ENCODE data around the gene NUMB. TPM values are rescaled to one million over a fixed set of nuclear protein-coding genes. Genes with fewer than 3 reads are reported as not detected.

NUMB gene
- total and polyA plus RNA-seq, 2 donors = 15.9 to 38.3 TPM

DNA sequence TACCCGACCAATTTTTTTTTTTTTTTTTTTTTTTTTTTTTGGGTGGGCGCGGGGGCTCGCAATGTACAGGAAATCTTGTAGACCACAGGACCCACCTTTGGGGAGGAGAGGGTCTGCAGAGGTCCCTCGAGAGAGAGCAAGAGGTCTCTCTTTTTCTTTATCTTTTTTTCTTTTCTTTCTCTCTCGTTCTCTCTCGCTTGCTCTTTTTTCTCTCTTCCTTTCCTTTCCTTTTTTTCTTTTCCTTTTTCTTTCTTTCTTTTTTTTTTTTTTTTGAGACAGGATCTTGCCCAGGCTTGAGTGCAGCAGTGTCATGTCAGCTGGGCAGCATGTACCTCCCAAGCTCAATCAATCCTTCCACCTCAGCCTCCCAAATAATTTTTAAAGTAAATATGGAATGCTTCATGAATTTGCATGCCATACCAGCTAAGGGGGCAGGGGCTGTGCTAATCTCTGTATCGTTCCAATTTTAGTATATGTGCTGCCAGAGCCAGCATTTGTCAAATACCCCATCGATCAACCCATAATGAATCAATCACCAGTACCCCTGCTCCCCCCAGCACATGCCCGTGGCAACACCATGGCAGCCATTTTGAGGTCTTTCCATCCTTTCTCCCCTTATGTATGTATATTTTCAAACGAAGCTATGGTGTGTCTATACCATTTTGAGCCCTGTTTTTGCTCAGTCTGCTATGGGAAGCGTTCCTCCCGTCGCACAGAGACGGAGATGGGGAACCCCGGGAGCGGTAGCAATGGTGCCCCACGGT is 211.8 kb downstream of the NUMB start:
- no peak for DNase-seq (ENCODE audit: low read depth in 6 of 9, low spot score in 9 of 9)
- Histone ChIP-seq H3K4me3 (ENCODE audit: low read length in 2 of 2) (peak overlapping the region; percentile 38 to 55), H3K9me3 (ENCODE audit: control insufficient read depth in 2 of 2, insufficient read depth in 1 of 2, low read length in 1 of 2) (peaks cover 0 to 4% of the 10 kb centered on the region in 2 donors), H3K36me3 (ENCODE audit: control insufficient read depth in 2 of 2, insufficient read depth in 2 of 2, low read length in 1 of 2) (no peaks in the 10 kb centered on the region), H3K27ac (ENCODE audit: low read depth in 1 of 2, low read length in 1 of 2) (no peak overlapping the region), H3K4me1 (ENCODE audit: control insufficient read depth in 2 of 2, insufficient read depth in 2 of 2, low read length in 2 of 2) (peaks cover 10 to 40% of the 10 kb centered on the region in 2 donors), H3K27me3 (ENCODE audit: control insufficient read depth in 2 of 2, insufficient read depth in 1 of 2, low read length in 1 of 2) (peaks cover 0 to 48% of the 10 kb centered on the region in 2 donors)
- WGBS = 57% methylated on average over 18 of the region's 18 CpGs

GRCh38 chr14:73245480-73246325 is 212.6 kb downstream of the NUMB start:
- Histone ChIP-seq H3K27me3 (ENCODE audit: control insufficient read depth in 2 of 2, insufficient read depth in 1 of 2, low read length in 1 of 2) (peaks cover 2 to 57% of the 10 kb centered on the region in 2 donors), H3K36me3 (ENCODE audit: control insufficient read depth in 2 of 2, insufficient read depth in 2 of 2, low read length in 1 of 2) (no peaks in the 10 kb centered on the region), H3K27ac (ENCODE audit: low read depth in 1 of 2, low read length in 1 of 2) (no peak overlapping the region), H3K9me3 (ENCODE audit: control insufficient read depth in 2 of 2, insufficient read depth in 1 of 2, low read length in 1 of 2) (peaks cover 0 to 4% of the 10 kb centered on the region in 2 donors), H3K4me1 (ENCODE audit: control insufficient read depth in 2 of 2, insufficient read depth in 2 of 2, low read length in 2 of 2) (peaks cover 10 to 49% of the 10 kb centered on the region in 2 donors), H3K4me3 (ENCODE audit: low read length in 2 of 2) (peak overlapping the region; percentile 38 to 55)
- 4% methylated on average over 64 of the region's 64 CpGs for WGBS
- peak in 5 of 9 donors; percentile 19 to 53 (median 28) for DNase-seq (ENCODE audit: low read depth in 6 of 9, low spot score in 9 of 9)

DNA sequence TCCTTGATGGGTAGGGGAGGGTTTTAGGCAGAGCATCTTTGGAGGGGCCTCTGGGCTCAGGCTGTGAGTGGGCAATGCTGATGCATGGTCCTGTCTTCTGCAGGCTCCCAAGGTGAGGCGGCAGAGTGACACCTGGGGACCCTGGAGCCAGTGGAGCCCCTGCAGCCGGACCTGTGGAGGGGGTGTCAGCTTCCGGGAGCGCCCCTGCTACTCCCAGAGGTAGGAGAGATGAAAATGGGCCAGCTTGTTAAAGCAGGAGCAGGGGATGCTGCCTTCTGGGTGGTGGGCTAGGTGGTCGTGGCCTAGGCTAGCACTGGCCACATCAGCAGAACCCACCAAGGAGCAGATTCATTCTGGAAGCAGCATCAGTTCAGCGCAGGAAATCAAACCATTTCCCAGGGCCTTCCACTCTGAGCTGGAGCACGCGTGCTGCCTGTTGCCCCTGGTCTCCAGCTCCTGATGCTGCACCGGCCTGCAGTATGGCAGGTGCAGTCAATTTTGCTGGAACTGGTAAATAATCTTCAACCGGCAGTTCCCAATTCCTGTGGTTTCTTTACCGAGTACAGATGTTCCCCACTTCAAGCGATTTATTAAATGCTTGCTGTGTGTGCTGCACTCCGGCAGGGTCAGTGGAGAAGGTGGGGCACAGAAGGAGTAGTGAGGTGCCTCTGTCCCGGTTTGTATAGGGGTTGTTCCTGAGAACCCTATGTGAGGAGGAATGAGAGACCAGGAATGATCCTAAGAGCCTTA is 213.6 kb downstream of the NUMB start:
- H3K4me3 ChIP-seq (ENCODE audit: low read length in 2 of 2) = no peak overlapping the region

GRCh38 chr14:73243748-73244147 is 214.6 kb downstream of the NUMB start:
- H3K27me3 ChIP-seq (ENCODE audit: control insufficient read depth in 2 of 2, insufficient read depth in 1 of 2, low read length in 1 of 2) = peaks cover 21 to 76% of the 10 kb centered on the region in 2 donors
- peaks cover 0 to 4% of the 10 kb centered on the region in 2 donors for H3K9me3 ChIP-seq (ENCODE audit: control insufficient read depth in 2 of 2, insufficient read depth in 1 of 2, low read length in 1 of 2)
- H3K36me3 ChIP-seq (ENCODE audit: control insufficient read depth in 2 of 2, insufficient read depth in 2 of 2, low read length in 1 of 2) = no peaks in the 10 kb centered on the region
- no peak overlapping the region for H3K27ac ChIP-seq (ENCODE audit: low read depth in 1 of 2, low read length in 1 of 2)
- 100% methylated on average over 2 of the region's 2 CpGs for WGBS
- H3K4me1 ChIP-seq (ENCODE audit: control insufficient read depth in 2 of 2, insufficient read depth in 2 of 2, low read length in 2 of 2) = peaks cover 10 to 56% of the 10 kb centered on the region in 2 donors
- DNase-seq (ENCODE audit: low read depth in 6 of 9, low spot score in 9 of 9) = no peak
- no peak overlapping the region for H3K4me3 ChIP-seq (ENCODE audit: low read length in 2 of 2)

More for the DNA sequence above, 213.6 kb downstream of the NUMB start:
- H3K27ac ChIP-seq (ENCODE audit: low read depth in 1 of 2, low read length in 1 of 2) = no peak overlapping the region
- no peaks in the 10 kb centered on the region for H3K36me3 ChIP-seq (ENCODE audit: control insufficient read depth in 2 of 2, insufficient read depth in 2 of 2, low read length in 1 of 2)
- WGBS = 37% methylated on average over 14 of the region's 14 CpGs
- peaks cover 10 to 53% of the 10 kb centered on the region in 2 donors for H3K4me1 ChIP-seq (ENCODE audit: control insufficient read depth in 2 of 2, insufficient read depth in 2 of 2, low read length in 2 of 2)
- peak in 1 of 9 donors; percentile 31 for DNase-seq (ENCODE audit: low read depth in 6 of 9, low spot score in 9 of 9)
- peaks cover 11 to 67% of the 10 kb centered on the region in 2 donors for H3K27me3 ChIP-seq (ENCODE audit: control insufficient read depth in 2 of 2, insufficient read depth in 1 of 2, low read length in 1 of 2)
- H3K9me3 ChIP-seq (ENCODE audit: control insufficient read depth in 2 of 2, insufficient read depth in 1 of 2, low read length in 1 of 2) = peaks cover 0 to 4% of the 10 kb centered on the region in 2 donors

- peaks cover 10 to 54% of the 10 kb centered on the region in 2 donors for H3K4me1 ChIP-seq (ENCODE audit: control insufficient read depth in 2 of 2, insufficient read depth in 2 of 2, low read length in 2 of 2)
- H3K4me3 ChIP-seq (ENCODE audit: low read length in 2 of 2) = no peak overlapping the region
- H3K9me3 ChIP-seq (ENCODE audit: control insufficient read depth in 2 of 2, insufficient read depth in 1 of 2, low read length in 1 of 2) = peaks cover 0 to 4% of the 10 kb centered on the region in 2 donors
- no peaks in the 10 kb centered on the region for H3K36me3 ChIP-seq (ENCODE audit: control insufficient read depth in 2 of 2, insufficient read depth in 2 of 2, low read length in 1 of 2)
- WGBS = 10% methylated on average over 3 of the region's 3 CpGs
- DNase-seq (ENCODE audit: low read depth in 6 of 9, low spot score in 9 of 9) = no peak
- no peak overlapping the region for H3K27ac ChIP-seq (ENCODE audit: low read depth in 1 of 2, low read length in 1 of 2)
- peaks cover 24 to 80% of the 10 kb centered on the region in 2 donors for H3K27me3 ChIP-seq (ENCODE audit: control insufficient read depth in 2 of 2, insufficient read depth in 1 of 2, low read length in 1 of 2)
Observed at GRCh38 chr14:73243341-73243740, 215.0 kb downstream of the NUMB start.

DNA sequence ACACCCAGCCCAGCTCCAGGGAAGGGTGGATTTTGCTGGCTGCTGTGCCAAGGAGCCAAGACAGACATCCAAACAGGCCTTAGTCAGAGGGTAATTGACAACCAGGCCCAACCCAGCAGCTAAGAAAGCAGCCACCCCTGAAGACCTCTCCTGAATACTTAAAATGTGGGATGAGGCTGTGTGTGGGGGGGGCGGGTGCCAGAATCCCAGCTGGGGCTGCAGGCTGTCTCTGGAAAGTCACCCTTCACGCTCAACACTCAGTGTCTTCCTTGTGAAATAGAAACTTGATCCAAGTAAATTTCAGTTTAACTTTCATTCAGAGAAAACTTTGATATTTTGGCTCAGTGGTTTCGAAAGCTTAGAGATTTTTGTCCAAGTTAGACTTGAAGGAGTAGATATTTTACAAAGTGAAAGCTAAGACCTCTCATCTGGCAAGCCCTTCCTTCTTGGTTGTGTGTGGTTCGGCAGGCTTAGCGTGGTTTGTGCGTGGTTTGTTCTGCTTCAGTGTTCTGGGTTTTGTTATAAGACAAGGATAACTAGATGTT is 215.9 kb downstream of the NUMB start:
- Histone ChIP-seq H3K4me3 (ENCODE audit: low read length in 2 of 2) (no peak overlapping the region), H3K36me3 (ENCODE audit: control insufficient read depth in 2 of 2, insufficient read depth in 2 of 2, low read length in 1 of 2) (no peaks in the 10 kb centered on the region), H3K27ac (ENCODE audit: low read depth in 1 of 2, low read length in 1 of 2) (peak overlapping the region; percentile 64 to 73), H3K9me3 (ENCODE audit: control insufficient read depth in 2 of 2, insufficient read depth in 1 of 2, low read length in 1 of 2) (peaks cover 0 to 4% of the 10 kb centered on the region in 2 donors), H3K4me1 (ENCODE audit: control insufficient read depth in 2 of 2, insufficient read depth in 2 of 2, low read length in 2 of 2) (peaks cover 10 to 52% of the 10 kb centered on the region in 2 donors), H3K27me3 (ENCODE audit: control insufficient read depth in 2 of 2, insufficient read depth in 1 of 2, low read length in 1 of 2) (peaks cover 33 to 89% of the 10 kb centered on the region in 2 donors)
- DNase-seq (ENCODE audit: low read depth in 6 of 9, low spot score in 9 of 9) = no peak
- 47% methylated on average over 6 of the region's 6 CpGs for WGBS

DNA sequence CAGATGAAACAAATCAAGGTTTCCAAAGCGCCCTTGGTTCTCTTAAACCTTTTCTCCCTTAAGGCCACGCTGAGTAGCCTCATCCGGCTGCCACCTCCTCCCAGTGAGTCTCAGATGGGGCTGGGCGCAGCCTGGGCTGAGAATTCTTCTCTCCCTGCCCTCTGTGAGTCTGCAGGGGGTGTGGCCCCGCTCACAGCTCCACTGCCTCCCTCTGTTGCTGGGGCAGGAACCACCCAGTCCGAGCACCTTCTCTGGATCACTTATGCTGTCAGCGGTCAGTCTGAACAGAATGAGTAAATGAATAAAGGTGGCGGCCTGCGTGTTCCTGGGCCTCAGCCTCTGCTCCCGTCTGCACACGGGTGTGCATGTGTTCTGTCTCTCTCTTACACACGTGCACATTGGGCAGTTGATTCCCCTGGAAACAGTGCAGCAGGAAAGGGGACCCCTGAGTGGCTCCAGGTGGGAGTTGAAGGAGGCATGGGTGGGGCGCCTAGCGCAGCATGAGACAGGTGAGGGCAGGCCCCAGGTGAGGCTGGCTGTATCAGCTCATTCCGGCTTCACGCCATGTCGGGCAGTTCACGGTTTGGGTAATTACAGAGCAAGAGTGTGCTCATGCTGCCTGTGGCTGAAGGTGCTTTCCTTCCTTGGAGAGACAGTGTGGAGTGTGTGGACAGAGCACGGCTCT is 216.7 kb downstream of the NUMB start:
- Histone ChIP-seq H3K4me3 (ENCODE audit: low read length in 2 of 2) (no peak overlapping the region), H3K27me3 (ENCODE audit: control insufficient read depth in 2 of 2, insufficient read depth in 1 of 2, low read length in 1 of 2) (peaks cover 39 to 92% of the 10 kb centered on the region in 2 donors), H3K36me3 (ENCODE audit: control insufficient read depth in 2 of 2, insufficient read depth in 2 of 2, low read length in 1 of 2) (no peaks in the 10 kb centered on the region), H3K4me1 (ENCODE audit: control insufficient read depth in 2 of 2, insufficient read depth in 2 of 2, low read length in 2 of 2) (peaks cover 9 to 56% of the 10 kb centered on the region in 2 donors), H3K27ac (ENCODE audit: low read depth in 1 of 2, low read length in 1 of 2) (peak overlapping the region; percentile 58 to 73), H3K9me3 (ENCODE audit: control insufficient read depth in 2 of 2, insufficient read depth in 1 of 2, low read length in 1 of 2) (peaks cover 0 to 4% of the 10 kb centered on the region in 2 donors)
- WGBS = 88% methylated on average over 19 of the region's 19 CpGs
- DNase-seq (ENCODE audit: low read depth in 6 of 9, low spot score in 9 of 9) = no peak

DNA sequence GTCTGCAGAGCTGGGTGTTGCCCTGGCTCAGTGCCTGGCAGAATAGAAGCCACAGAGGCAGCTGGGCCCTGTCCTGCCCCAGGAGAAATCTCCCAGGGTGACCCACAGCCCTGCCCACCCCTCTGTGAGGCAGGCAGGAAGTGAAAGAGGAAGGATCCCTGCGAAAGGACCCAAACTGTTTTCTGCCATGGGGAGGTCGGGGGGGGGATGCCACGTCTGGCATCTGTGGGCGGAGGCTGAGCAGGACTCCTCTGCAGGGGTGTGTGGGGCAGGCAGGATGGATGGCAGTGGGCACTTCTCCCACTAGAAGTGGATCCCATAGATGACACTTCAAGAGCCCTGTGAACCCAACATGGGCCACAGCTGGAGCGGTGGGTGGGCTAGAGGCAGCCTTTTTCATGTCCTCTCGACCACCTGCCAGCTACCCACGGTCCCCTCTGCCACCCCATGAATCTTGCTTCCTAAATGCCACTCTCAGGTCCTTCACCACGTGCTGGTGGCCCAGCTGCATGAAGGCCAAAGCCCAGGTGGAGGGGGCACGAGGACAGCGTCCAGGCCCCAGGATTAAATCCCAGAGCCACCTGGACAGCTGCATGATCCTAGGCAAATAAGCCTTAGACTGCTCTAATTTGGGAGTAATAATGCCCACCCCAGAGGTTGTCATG is 217.4 kb downstream of the NUMB start:
- Histone ChIP-seq H3K36me3 (ENCODE audit: control insufficient read depth in 2 of 2, insufficient read depth in 2 of 2, low read length in 1 of 2) (no peaks in the 10 kb centered on the region), H3K4me3 (ENCODE audit: low read length in 2 of 2) (no peak overlapping the region), H3K4me1 (ENCODE audit: control insufficient read depth in 2 of 2, insufficient read depth in 2 of 2, low read length in 2 of 2) (peaks cover 4 to 52% of the 10 kb centered on the region in 2 donors), H3K27ac (ENCODE audit: low read depth in 1 of 2, low read length in 1 of 2) (peak overlapping the region; percentile 5 to 58), H3K9me3 (ENCODE audit: control insufficient read depth in 2 of 2, insufficient read depth in 1 of 2, low read length in 1 of 2) (peaks cover 0 to 4% of the 10 kb centered on the region in 2 donors), H3K27me3 (ENCODE audit: control insufficient read depth in 2 of 2, insufficient read depth in 1 of 2, low read length in 1 of 2) (peaks cover 44 to 93% of the 10 kb centered on the region in 2 donors)
- DNase-seq (ENCODE audit: low read depth in 6 of 9, low spot score in 9 of 9) = no peak
- 44% methylated on average over 10 of the region's 10 CpGs for WGBS
